Neural crest cell (in vitro differentiated cells): ENCODE data around the gene PER1. TPM values are rescaled to one million over a fixed set of nuclear protein-coding genes. Genes with fewer than 3 reads are reported as not detected.
"Not testable (repeated sequence)": the region's sequence is repeated elsewhere in the genome, so short reads cannot be mapped to it uniquely, and the experiment has no call there.

Source experiments
- DNase-seq: peaks from one replicate; pipeline ENCODE4 v3.0.0; 2021; ENCODE audit warnings: low read depth, mixed read lengths, low spot score
- H3K27ac Mint-ChIP-seq: one replicate; pipeline ENCODE4 v1.8.0; 2021; ENCODE audit warnings: mild to moderate bottlenecking, mixed read lengths; ENCODE audit not compliant: unreplicated experiment
- H3K27me3 Mint-ChIP-seq: 2 replicates; pipeline ENCODE4 v1.8.0; 2021; ENCODE audit warnings: low read depth, mild to moderate bottlenecking, mixed read lengths
- H3K36me3 Mint-ChIP-seq: 2 replicates; pipeline ENCODE4 v1.8.0; 2021; ENCODE audit warnings: low read depth, mild to moderate bottlenecking, mixed read lengths
- H3K4me1 Mint-ChIP-seq: 2 replicates; pipeline ENCODE4 v1.8.0; 2021; ENCODE audit warnings: mixed read lengths
- H3K4me3 Mint-ChIP-seq: one replicate; pipeline ENCODE4 v1.8.0; 2021; ENCODE audit warnings: mild to moderate bottlenecking, mixed read lengths
- H3K9me3 Mint-ChIP-seq: 2 replicates; pipeline ENCODE4 v1.8.0; 2021; ENCODE audit warnings: mixed read lengths
- CTCF ChIP-seq: fragments of 200-600 bp; sonication (generic); conservative IDR thresholded peaks from 2 replicates; pipeline ENCODE4 v1.5.0; 2021; ENCODE audit warnings: antibody characterized with exemption, mild to moderate bottlenecking
- total RNA-seq: library from RNA; stranded (reverse); gene quantifications from 2 replicates; pipeline ENCODE4 v1.2.1, GENCODE V29; 2021

PER1 gene
- total RNA-seq, 1 donor from 2014 or later: 38.3 TPM

GRCh38 chr17:8109661-8110455 is 42.3 kb downstream of the PER1 start:
- TF ChIP-seq CTCF: peak; percentile 95
- no peaks in the 10 kb centered on the region for H3K9me3 Mint-ChIP-seq
- H3K27me3 Mint-ChIP-seq: peaks cover 80% of the 10 kb centered on the region
- no peaks in the 10 kb centered on the region for H3K4me1 Mint-ChIP-seq
- H3K4me3 Mint-ChIP-seq: no peak overlapping the region
- H3K36me3 Mint-ChIP-seq: no peaks in the 10 kb centered on the region
- H3K27ac Mint-ChIP-seq: no peak overlapping the region
- peak; percentile 50 for DNase-seq

- Mint-ChIP-seq H3K36me3 (no peaks in the 10 kb centered on the region), H3K27me3 (peaks cover 75% of the 10 kb centered on the region), H3K4me3 (no peak overlapping the region), H3K9me3 (no peaks in the 10 kb centered on the region), H3K4me1 (no peaks in the 10 kb centered on the region), H3K27ac (no peak overlapping the region)
- TF ChIP-seq CTCF: no peak
- DNase-seq: no peak
These were observed 43.1 kb downstream of the PER1 start for GRCh38 chr17:8108972-8109660.

- H3K27ac Mint-ChIP-seq, DNase-seq, H3K4me1 Mint-ChIP-seq, H3K9me3 Mint-ChIP-seq, H3K4me3 Mint-ChIP-seq, H3K36me3 Mint-ChIP-seq: not testable (repeated sequence)
- H3K27me3 Mint-ChIP-seq: peaks cover 60% of the 10 kb centered on the region
These were observed 45.2 kb downstream of the PER1 start for GRCh38 chr17:8106980-8107379.

GRCh38 chr17:8105957-8106398 is 46.2 kb downstream of the PER1 start:
- Mint-ChIP-seq H3K4me3 (no peak overlapping the region), H3K27me3 (peaks cover 50% of the 10 kb centered on the region), H3K27ac (no peak overlapping the region), H3K9me3 (no peaks in the 10 kb centered on the region), H3K36me3 (no peaks in the 10 kb centered on the region), H3K4me1 (no peaks in the 10 kb centered on the region)
- TF ChIP-seq CTCF: no peak
- no peak for DNase-seq

GRCh38 chr17:8104911-8105310 is 47.3 kb downstream of the PER1 start:
- Mint-ChIP-seq H3K4me3 (no peak overlapping the region), H3K4me1 (no peaks in the 10 kb centered on the region), H3K36me3 (no peaks in the 10 kb centered on the region), H3K9me3 (no peaks in the 10 kb centered on the region), H3K27ac (no peak overlapping the region), H3K27me3 (peaks cover 41% of the 10 kb centered on the region)
- DNase-seq: no peak
- TF ChIP-seq CTCF: no peak

GRCh38 chr17:8103549-8103948 is 48.7 kb downstream of the PER1 start:
- no peak for TF ChIP-seq CTCF
- Mint-ChIP-seq H3K36me3 (no peaks in the 10 kb centered on the region), H3K4me1 (no peaks in the 10 kb centered on the region), H3K27ac (no peak overlapping the region), H3K9me3 (no peaks in the 10 kb centered on the region), H3K4me3 (no peak overlapping the region), H3K27me3 (peaks cover 27% of the 10 kb centered on the region)
- DNase-seq: no peak
